B cell (primary cell): ENCODE results near the gene CPLANE1. TPM values are rescaled to one million over a fixed set of nuclear protein-coding genes. Genes with fewer than 3 reads are reported as not detected.

Source experiments
- ATAC-seq: fragments of 200-7000 bp; cut with Tn5 transposase; one replicate; pipeline ENCODE4 v1.10.0; 2021; ENCODE audit warnings: low read depth, mild to moderate bottlenecking, moderate number of reproducible peaks, moderate library complexity
- CTCF ChIA-PET: fragments of 350-600 bp; sonication (Branson Sonifier 250); formaldehyde crosslinking; loops from one replicate; lab custom pipeline; 2021; ENCODE audit warnings: antibody characterized with exemption, inconsistent platforms; lab: Charles Lee
- POLR2A ChIA-PET: fragments of 350-600 bp; sonication (Branson Sonifier 250); formaldehyde crosslinking; loops from one replicate; lab custom pipeline; 2021; ENCODE audit warnings: antibody characterized with exemption; lab: Charles Lee
- DNase-seq: peaks from one replicate; pipeline ENCODE4 v3.0.0; 2013
- H2AFZ ChIP-seq: 2 replicates; pipeline ENCODE4 v1.6.1; 2012; ENCODE audit warnings: mild to moderate bottlenecking, low read depth, low read length; ENCODE audit not compliant: insufficient read depth, poor library complexity, severe bottlenecking
- H3K27ac ChIP-seq, 2 donors: 1 replicate in 1 of 2; 2 replicates in 1 of 2; pipeline ENCODE4 v1.5.1; 2012 to 2013; ENCODE audit warnings: low read length in 2 of 2, mild to moderate bottlenecking in 2 of 2, moderate library complexity in 1 of 2
- H3K27me3 ChIP-seq, 4 experiments: fragments of 200-600 bp in 1 of 4; sonication (generic) in 1 of 4; replicated peaks in 1 of 4; 1 replicate in 2 of 4; 2 replicates in 2 of 4; pipeline versions ENCODE4 v1.6.1 to v1.7.0; 2013 to 2016; ENCODE audit warnings: low read length in 3 of 4, mild to moderate bottlenecking in 2 of 4, mixed read lengths in 1 of 4, moderate library complexity in 1 of 4; ENCODE audit not compliant: insufficient read depth in 4 of 4, control insufficient read depth in 3 of 4; ENCODE audit errors: control extremely low read depth in 1 of 4
- H3K36me3 ChIP-seq, 2 experiments: replicated peaks in 1 of 2; 1 replicate in 1 of 2; 2 replicates in 1 of 2; pipeline versions ENCODE4 v1.6.1 to v1.7.1; 2013; ENCODE audit warnings: low read length in 1 of 2; ENCODE audit not compliant: insufficient read depth in 2 of 2, control insufficient read depth in 1 of 2; ENCODE audit errors: control extremely low read depth in 1 of 2, extremely low read depth in 1 of 2
- H3K4me1 ChIP-seq, 2 donors: fragments of 200-600 bp in 1 of 2; sonication (generic) in 1 of 2; 1 replicate in 1 of 2; 2 replicates in 1 of 2; pipeline versions ENCODE4 v1.5.1 to v1.6.1; 2013 to 2017; ENCODE audit warnings: low read length in 2 of 2; ENCODE audit not compliant: control insufficient read depth in 2 of 2, insufficient read depth in 2 of 2
- H3K4me2 ChIP-seq: replicated peaks from 2 replicates; pipeline ENCODE3; 2012; ENCODE audit warnings: mild to moderate bottlenecking, low read depth, low read length; ENCODE audit not compliant: poor library complexity, severe bottlenecking
- H3K4me3 ChIP-seq, 5 experiments: fragments of 200-600 bp in 1 of 5; sonication (generic) in 1 of 5; 1 replicate in 3 of 5; 2 replicates in 2 of 5; pipeline versions ENCODE4 v1.5.1 to v1.7.0; 2011 to 2016; ENCODE audit warnings: low read length in 4 of 5, mild to moderate bottlenecking in 4 of 5, low read depth in 2 of 5, control low read depth in 1 of 5, moderate library complexity in 1 of 5; ENCODE audit not compliant: insufficient read depth in 1 of 5; ENCODE audit errors: control extremely low read depth in 1 of 5, extremely low read depth in 1 of 5
- H3K79me2 ChIP-seq: fragments of 200-600 bp; sonication (generic); one replicate; pipeline ENCODE4 v1.6.0; 2016; ENCODE audit warnings: low read length; ENCODE audit not compliant: control insufficient read depth, insufficient read depth
- H3K9ac ChIP-seq: fragments of 200-600 bp; sonication (generic); 2 replicates; pipeline ENCODE4 v1.6.1; 2017; ENCODE audit warnings: mild to moderate bottlenecking, low read length, moderate library complexity
- H3K9me3 ChIP-seq, 3 donors: one replicate each; pipeline versions ENCODE4 v1.6.1 to v1.7.1; 2013; ENCODE audit warnings: low read length in 2 of 3; ENCODE audit not compliant: control insufficient read depth in 2 of 3, insufficient read depth in 1 of 3; ENCODE audit errors: control extremely low read depth in 1 of 3
- H4K20me1 ChIP-seq: 2 replicates; pipeline ENCODE4 v1.6.0; 2012; ENCODE audit warnings: mild to moderate bottlenecking, low read length; ENCODE audit not compliant: insufficient read depth, control insufficient read depth, poor library complexity, severe bottlenecking
- H3K27ac Mint-ChIP-seq: one replicate; pipeline ENCODE4 v1.8.0; 2021; ENCODE audit warnings: mixed read lengths
- H3K27me3 Mint-ChIP-seq: one replicate; pipeline ENCODE4 v1.8.0; 2021; ENCODE audit warnings: mixed read lengths
- H3K4me1 Mint-ChIP-seq: one replicate; pipeline ENCODE4 v1.8.0; 2021; ENCODE audit warnings: mixed read lengths
- H3K4me3 Mint-ChIP-seq: one replicate; pipeline ENCODE4 v1.8.0; 2021; ENCODE audit warnings: mixed read lengths
- H3K9me3 Mint-ChIP-seq: one replicate; pipeline ENCODE4 v1.8.0; 2022; ENCODE audit warnings: mixed read lengths; ENCODE audit not compliant: insufficient read depth
- EZH2 ChIP-seq: IDR thresholded peaks from 2 replicates; pipeline ENCODE4 v1.6.1; 2012; ENCODE audit warnings: borderline replicate concordance, low read depth, mild to moderate bottlenecking, moderate library complexity, low read length; ENCODE audit not compliant: insufficient read depth, poor library complexity, severe bottlenecking
- WGBS: methylation state at CpG from one replicate; pipeline ENCODE4 v1.1.5; 2013; ENCODE audit warnings: missing lambda C conversion rate; ENCODE audit not compliant: insufficient coverage; 5-methylcytosine and 5-hydroxymethylcytosine counted together
- intact Hi-C: fragments of 100-400 bp; cut with micrococcal nuclease; formaldehyde crosslinking; loops from one replicate; pipeline ENCODE4 v1.10.0; 2022
- polyA plus RNA-seq: library from polyadenylated mRNA; depleted of rRNA; stranded (reverse); fragments of >200 nt; gene quantifications from 2 replicates; pipeline ENCODE4 v1.2.3, GENCODE V29; 2012
- total RNA-seq, 2 donors: library from RNA; stranded (reverse); fragments of 120-200 nt in 1 of 2; gene quantifications; 1 replicate in 1 of 2; 2 replicates in 1 of 2; pipeline versions ENCODE4 v1.2.3 to v1.2.4, GENCODE V29; 2013 to 2022
- TF ChIP-seq, protein P1 (sequence below): fragments of 200-600 bp; IDR thresholded peaks from one replicate; pipeline ENCODE4 v1.8.0; 2022; ENCODE audit warnings: antibody characterized with exemption, mild to moderate bottlenecking

The CPLANE1 gene
- total and polyA plus RNA-seq, 2 donors (not counting 1 experiment from before 2014, with no cell fraction given): 1.9 to 17.9 TPM

DNA sequence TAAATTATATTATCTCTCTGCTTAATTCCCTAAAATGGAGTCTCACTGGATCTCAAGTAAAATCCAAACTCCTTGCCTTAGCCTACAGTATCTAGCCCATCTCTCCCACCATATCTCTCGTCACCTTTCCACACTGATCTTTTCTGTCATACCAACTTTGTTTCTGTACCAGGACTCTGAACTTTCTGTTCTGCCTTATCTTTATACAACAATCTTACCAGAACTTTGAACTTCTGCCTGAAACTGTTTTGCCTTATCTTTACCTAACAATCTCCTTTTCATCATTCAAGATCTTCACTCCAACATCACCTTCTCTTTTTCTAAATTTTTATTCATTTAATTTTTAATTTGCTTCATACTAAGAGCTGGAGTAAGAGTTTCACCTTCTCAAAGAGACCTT lies 139.0 kb downstream of the CPLANE1 start:
- ATAC-seq (no peak), DNase-seq (no peak)
- Histone ChIP-seq H3K36me3 (peaks cover 0 to 12% of the 10 kb centered on the region in 2 experiments), H3K79me2 (no peaks in the 10 kb centered on the region), H3K9me3 (no peaks in the 10 kb centered on the region), H3K4me1 (peaks cover 0 to 3% of the 10 kb centered on the region in 2 donors), H2AFZ (no peak overlapping the region), H3K27me3 (no peaks in the 10 kb centered on the region), H3K4me3 (no peak overlapping the region), H3K4me2 (no peak overlapping the region), H4K20me1 (no peaks in the 10 kb centered on the region), H3K9ac (no peak overlapping the region), H3K27ac (no peak overlapping the region)
- no peak for TF ChIP-seq EZH2
- TF ChIP-seq, protein P1, sequence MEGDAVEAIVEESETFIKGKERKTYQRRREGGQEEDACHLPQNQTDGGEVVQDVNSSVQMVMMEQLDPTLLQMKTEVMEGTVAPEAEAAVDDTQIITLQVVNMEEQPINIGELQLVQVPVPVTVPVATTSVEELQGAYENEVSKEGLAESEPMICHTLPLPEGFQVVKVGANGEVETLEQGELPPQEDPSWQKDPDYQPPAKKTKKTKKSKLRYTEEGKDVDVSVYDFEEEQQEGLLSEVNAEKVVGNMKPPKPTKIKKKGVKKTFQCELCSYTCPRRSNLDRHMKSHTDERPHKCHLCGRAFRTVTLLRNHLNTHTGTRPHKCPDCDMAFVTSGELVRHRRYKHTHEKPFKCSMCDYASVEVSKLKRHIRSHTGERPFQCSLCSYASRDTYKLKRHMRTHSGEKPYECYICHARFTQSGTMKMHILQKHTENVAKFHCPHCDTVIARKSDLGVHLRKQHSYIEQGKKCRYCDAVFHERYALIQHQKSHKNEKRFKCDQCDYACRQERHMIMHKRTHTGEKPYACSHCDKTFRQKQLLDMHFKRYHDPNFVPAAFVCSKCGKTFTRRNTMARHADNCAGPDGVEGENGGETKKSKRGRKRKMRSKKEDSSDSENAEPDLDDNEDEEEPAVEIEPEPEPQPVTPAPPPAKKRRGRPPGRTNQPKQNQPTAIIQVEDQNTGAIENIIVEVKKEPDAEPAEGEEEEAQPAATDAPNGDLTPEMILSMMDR: no peak
- no peaks in the 10 kb centered on the region for H3K9me3 Mint-ChIP-seq
- H3K27me3 Mint-ChIP-seq: no peaks in the 10 kb centered on the region
- H3K27ac Mint-ChIP-seq: no peak overlapping the region
- H3K4me1 Mint-ChIP-seq: peaks cover 12% of the 10 kb centered on the region
- no peak overlapping the region for H3K4me3 Mint-ChIP-seq
- 100% methylated on average over 1 of the region's 1 CpG for WGBS
- POLR2A ChIA-PET: no interaction called here
- CTCF ChIA-PET: no interaction called here
- intact Hi-C loops: no loop called here

DNA sequence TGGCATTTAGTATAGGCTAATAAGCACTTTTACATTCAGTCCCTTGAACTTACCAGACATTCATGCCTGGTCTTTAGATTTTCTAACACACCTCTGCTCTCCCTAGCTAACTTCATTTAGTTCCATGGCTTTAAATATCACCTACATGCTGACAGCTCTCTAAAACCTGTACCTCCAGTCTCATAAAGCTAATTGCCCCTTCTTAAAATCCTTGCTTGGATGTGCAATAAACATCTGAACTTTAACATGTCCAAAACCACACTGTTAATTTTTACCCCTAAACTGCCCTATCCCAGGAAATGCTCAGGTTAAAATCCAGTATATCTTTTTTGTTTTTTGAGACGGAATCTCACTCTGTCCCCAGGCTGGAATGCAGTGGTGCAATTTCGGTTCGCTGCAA lies 139.8 kb downstream of the CPLANE1 start:
- no peak for ATAC-seq
- H3K4me2 ChIP-seq: no peak overlapping the region
- no peaks in the 10 kb centered on the region for H3K9me3 Mint-ChIP-seq
- H3K4me1 Mint-ChIP-seq: peaks cover 12% of the 10 kb centered on the region
- no peak overlapping the region for H3K4me3 Mint-ChIP-seq
- H3K79me2 ChIP-seq: no peaks in the 10 kb centered on the region
- H3K4me3 ChIP-seq: no peak overlapping the region
- H2AFZ ChIP-seq: no peak overlapping the region
- H4K20me1 ChIP-seq: no peaks in the 10 kb centered on the region
- H3K36me3 ChIP-seq: peaks cover 0 to 12% of the 10 kb centered on the region in 2 experiments
- peaks cover 0 to 3% of the 10 kb centered on the region in 2 donors for H3K4me1 ChIP-seq
- no peaks in the 10 kb centered on the region for H3K9me3 ChIP-seq
- no peak overlapping the region for H3K9ac ChIP-seq
- H3K27me3 ChIP-seq: no peaks in the 10 kb centered on the region
- no peak overlapping the region for H3K27ac Mint-ChIP-seq
- CTCF ChIA-PET: interaction anchor here (0.6 kb wide), 1 partner anchor 136 kb away, joined by 5 read pairs; no protein-coding TSS in a partner anchor
- POLR2A ChIA-PET: no interaction called here
- intact Hi-C loops: no loop called here
- TF ChIP-seq, protein P1: no peak
- TF ChIP-seq EZH2: no peak
- no peak overlapping the region for H3K27ac ChIP-seq
- 97% methylated on average over 3 of the region's 3 CpGs for WGBS
- H3K27me3 Mint-ChIP-seq: no peaks in the 10 kb centered on the region
- DNase-seq: no peak
